Erythroblast (primary cell): ENCODE data around the gene LCOR.

Source experiments
- GATA1 ChIP-seq: IDR thresholded peaks from 2 replicates; pipeline ENCODE4 v1.6.1; 2011; ENCODE audit warnings: low read depth, mild to moderate bottlenecking, control low read depth, low read length, moderate library complexity
- POLR2A ChIP-seq: IDR thresholded peaks from 2 replicates; pipeline ENCODE4 v1.6.1; 2011; ENCODE audit warnings: mild to moderate bottlenecking, low read length

- no peak for TF ChIP-seq POLR2A
- TF ChIP-seq GATA1, result no peak
Measured at GRCh38 chr10:96863922-96864543, 31.9 kb downstream of the LCOR start.
